ENCODE measurements around the gene ADAM17. TPM values are rescaled to one million over a fixed set of nuclear protein-coding genes. Genes with fewer than 3 reads are reported as not detected.

ADAM17 gene
- polyA plus RNA-seq, 1 donor (not counting 4 experiments of a cell fraction or from before 2014, with no cell fraction given), result 13.3 TPM

DNA sequence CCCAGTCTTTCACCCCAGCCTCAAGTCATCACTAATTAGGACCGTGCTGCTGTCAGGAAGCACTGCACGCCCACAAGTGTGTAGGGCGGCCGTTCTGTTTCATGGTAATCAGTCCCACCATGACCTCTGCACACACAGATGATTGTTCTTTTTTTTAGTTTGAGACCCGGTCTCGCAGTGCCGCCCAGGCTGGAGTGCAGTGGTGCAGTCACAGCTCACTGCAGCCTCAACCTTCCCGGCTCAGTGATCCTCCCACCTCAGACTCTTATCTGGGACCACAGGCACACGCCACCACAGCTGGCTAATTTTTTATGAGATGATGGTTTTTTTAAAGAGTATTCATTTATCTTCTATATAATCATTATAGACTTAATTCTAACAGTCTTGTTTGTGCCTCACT lies 83.1 kb downstream of the ADAM17 start:
- FAIRE-seq (no peak), DNase-seq (ENCODE audit: low read depth, low spot score) (no peak)
- Histone ChIP-seq H2AFZ (ENCODE audit: control insufficient read depth, low read length) (no peak overlapping the region), H4K20me1 (ENCODE audit: control insufficient read depth, extremely low read depth, insufficient read depth, low read length) (no peaks in the 10 kb centered on the region), H3K79me2 (ENCODE audit: control insufficient read depth, insufficient read depth, low read length) (peaks cover 12% of the 10 kb centered on the region), H3K4me1 (ENCODE audit: control insufficient read depth, extremely low read depth, insufficient read depth, low read length) (peaks cover 9% of the 10 kb centered on the region), H3K9me1 (ENCODE audit: control insufficient read depth, extremely low read depth, insufficient read depth, low read length) (no peaks in the 10 kb centered on the region), H3K27me3 (ENCODE audit: control insufficient read depth, extremely low read depth, insufficient read depth, low read length) (no peaks in the 10 kb centered on the region), H3K4me3 (ENCODE audit: control insufficient read depth in 2 of 3, extremely low read depth in 1 of 3, insufficient read depth in 2 of 3, low read depth in 1 of 3, low read length in 3 of 3) (no peak overlapping the region), H3K4me2 (ENCODE audit: control insufficient read depth, extremely low read depth, insufficient read depth, low read depth, low read length) (no peak overlapping the region), H3K36me3 (ENCODE audit: control insufficient read depth in 2 of 2, extremely low read depth in 1 of 2, insufficient read depth in 2 of 2, low read length in 2 of 2) (peaks cover 3 to 19% of the 10 kb centered on the region in 2 experiments), H3K9me3 (ENCODE audit: control insufficient read depth, low read depth, low read length) (peaks cover 3% of the 10 kb centered on the region), H3K27ac (ENCODE audit: control insufficient read depth, insufficient read depth, low read length) (no peak overlapping the region), H3K9ac (ENCODE audit: control insufficient read depth, extremely low read depth, insufficient read depth, low read length) (no peak overlapping the region)
- no peak for TF ChIP-seq EZH2 (IDR thresholded peaks at IDR 0.05; ENCODE audit: low read length)
- no peak for TF ChIP-seq CTCF (optimal IDR thresholded peaks at IDR 0.05 in 1 of 3, IDR thresholded peaks at IDR 0.05 in 1 of 3, conservative IDR thresholded peaks at IDR 0.05 in 1 of 3; ENCODE audit: extremely low read depth in 1 of 3, insufficient read depth in 2 of 3, low read length in 3 of 3)
- dilution Hi-C loops (cut with MboI; ENCODE audit: extremely low pct_ligation_motif_present, low sequenced_read_pairs), result no loop called here

DNA sequence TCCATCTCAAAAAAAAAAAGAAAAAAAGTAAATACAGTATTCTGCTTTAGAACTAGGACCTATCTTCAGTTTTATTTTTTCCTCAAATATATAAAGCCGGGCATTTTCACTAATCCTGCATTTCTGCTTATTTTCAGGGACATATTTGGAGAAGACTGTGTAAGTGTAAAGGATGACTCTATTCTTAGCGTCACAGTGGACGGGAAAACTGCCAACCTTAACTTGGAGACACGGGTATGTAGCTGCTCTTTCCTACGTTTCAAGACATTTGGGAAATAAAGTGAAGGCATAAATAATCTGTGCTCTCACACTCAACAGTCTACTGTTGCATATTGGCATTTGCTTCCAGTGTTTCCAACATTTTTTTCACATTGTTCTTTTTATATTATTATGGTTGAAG lies 84.4 kb downstream of the ADAM17 start:
- Histone ChIP-seq H3K27me3 (ENCODE audit: control insufficient read depth, extremely low read depth, insufficient read depth, low read length) (no peaks in the 10 kb centered on the region), H3K9me1 (ENCODE audit: control insufficient read depth, extremely low read depth, insufficient read depth, low read length) (no peaks in the 10 kb centered on the region), H3K4me3 (ENCODE audit: control insufficient read depth in 2 of 3, extremely low read depth in 1 of 3, insufficient read depth in 2 of 3, low read depth in 1 of 3, low read length in 3 of 3) (no peak overlapping the region), H3K4me1 (ENCODE audit: control insufficient read depth, extremely low read depth, insufficient read depth, low read length) (peaks cover 9% of the 10 kb centered on the region), H4K20me1 (ENCODE audit: control insufficient read depth, extremely low read depth, insufficient read depth, low read length) (no peaks in the 10 kb centered on the region), H3K27ac (ENCODE audit: control insufficient read depth, insufficient read depth, low read length) (no peak overlapping the region), H3K36me3 (ENCODE audit: control insufficient read depth in 2 of 2, extremely low read depth in 1 of 2, insufficient read depth in 2 of 2, low read length in 2 of 2) (peaks cover 4 to 14% of the 10 kb centered on the region in 2 experiments), H2AFZ (ENCODE audit: control insufficient read depth, low read length) (no peak overlapping the region), H3K9me3 (ENCODE audit: control insufficient read depth, low read depth, low read length) (no peaks in the 10 kb centered on the region), H3K4me2 (ENCODE audit: control insufficient read depth, extremely low read depth, insufficient read depth, low read depth, low read length) (no peak overlapping the region), H3K9ac (ENCODE audit: control insufficient read depth, extremely low read depth, insufficient read depth, low read length) (no peak overlapping the region), H3K79me2 (ENCODE audit: control insufficient read depth, insufficient read depth, low read length) (peaks cover 5% of the 10 kb centered on the region)
- FAIRE-seq (no peak), DNase-seq (ENCODE audit: low read depth, low spot score) (no peak)
- no peak for TF ChIP-seq EZH2 (IDR thresholded peaks at IDR 0.05; ENCODE audit: low read length)
- dilution Hi-C loops (cut with MboI; ENCODE audit: extremely low pct_ligation_motif_present, low sequenced_read_pairs), result no loop called here

GRCh38 chr2:9467687-9468086 lies 87.9 kb downstream of the ADAM17 start:
- DNase-seq (ENCODE audit: low read depth, low spot score) (no peak), FAIRE-seq (no peak)
- no peak overlapping the region for H3K4me3 ChIP-seq (ENCODE audit: control insufficient read depth in 2 of 3, extremely low read depth in 1 of 3, insufficient read depth in 2 of 3, low read depth in 1 of 3, low read length in 3 of 3)
- no peaks in the 10 kb centered on the region for H3K27me3 ChIP-seq (ENCODE audit: control insufficient read depth, extremely low read depth, insufficient read depth, low read length)
- H3K9me1 ChIP-seq (ENCODE audit: control insufficient read depth, extremely low read depth, insufficient read depth, low read length), result no peaks in the 10 kb centered on the region
- no peak overlapping the region for H3K9ac ChIP-seq (ENCODE audit: control insufficient read depth, extremely low read depth, insufficient read depth, low read length)
- H3K36me3 ChIP-seq (ENCODE audit: control insufficient read depth in 2 of 2, extremely low read depth in 1 of 2, insufficient read depth in 2 of 2, low read length in 2 of 2), result peaks cover 6 to 18% of the 10 kb centered on the region in 2 experiments
- H3K4me2 ChIP-seq (ENCODE audit: control insufficient read depth, extremely low read depth, insufficient read depth, low read depth, low read length), result no peak overlapping the region
- H3K79me2 ChIP-seq (ENCODE audit: control insufficient read depth, insufficient read depth, low read length), result no peaks in the 10 kb centered on the region
- no peak overlapping the region for H3K27ac ChIP-seq (ENCODE audit: control insufficient read depth, insufficient read depth, low read length)
- H3K9me3 ChIP-seq (ENCODE audit: control insufficient read depth, low read depth, low read length), result no peaks in the 10 kb centered on the region
- dilution Hi-C loops (cut with MboI; ENCODE audit: extremely low pct_ligation_motif_present, low sequenced_read_pairs), result no loop called here
- no peaks in the 10 kb centered on the region for H3K4me1 ChIP-seq (ENCODE audit: control insufficient read depth, extremely low read depth, insufficient read depth, low read length)
- H4K20me1 ChIP-seq (ENCODE audit: control insufficient read depth, extremely low read depth, insufficient read depth, low read length), result no peaks in the 10 kb centered on the region
- H2AFZ ChIP-seq (ENCODE audit: control insufficient read depth, low read length), result no peak overlapping the region
- TF ChIP-seq EZH2 (IDR thresholded peaks at IDR 0.05; ENCODE audit: low read length) (no peak), CTCF (optimal IDR thresholded peaks at IDR 0.05 in 1 of 3, IDR thresholded peaks at IDR 0.05 in 1 of 3, conservative IDR thresholded peaks at IDR 0.05 in 1 of 3; ENCODE audit: extremely low read depth in 1 of 3, insufficient read depth in 2 of 3, low read length in 3 of 3) (no peak)

All from keratinocyte (primary cell).